ENCODE data around the gene PEAR1. TPM values are rescaled to one million over a fixed set of nuclear protein-coding genes. Genes with fewer than 3 reads are reported as not detected.
A peak's percentile ranks its signal among the peaks of the same experiment; 100 is the strongest.

Gene PEAR1
- total RNA-seq, 1 experiment from 2014 or later, result 5.2 TPM

DNA sequence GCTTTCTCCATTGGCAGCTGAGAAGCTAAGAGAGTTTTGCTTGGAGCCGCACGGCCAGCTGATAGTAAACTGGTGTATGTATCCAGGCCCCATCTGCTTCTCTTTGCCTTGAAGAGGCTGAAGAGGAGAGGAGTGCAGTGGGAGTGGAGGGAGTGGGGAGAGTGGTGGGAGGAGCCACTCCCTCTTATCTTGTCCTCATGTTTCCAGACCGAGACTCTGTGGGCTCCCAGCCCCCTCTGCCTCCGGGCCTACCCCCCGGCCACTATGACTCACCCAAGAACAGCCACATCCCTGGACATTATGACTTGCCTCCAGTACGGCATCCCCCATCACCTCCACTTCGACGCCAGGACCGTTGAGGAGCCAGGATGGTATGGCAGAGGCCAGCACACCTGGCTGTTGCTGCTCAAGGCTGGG is 20.9 kb downstream of the PEAR1 start:
- peak; percentile 32 for DNase-seq (ENCODE audit: low read depth)

DNA sequence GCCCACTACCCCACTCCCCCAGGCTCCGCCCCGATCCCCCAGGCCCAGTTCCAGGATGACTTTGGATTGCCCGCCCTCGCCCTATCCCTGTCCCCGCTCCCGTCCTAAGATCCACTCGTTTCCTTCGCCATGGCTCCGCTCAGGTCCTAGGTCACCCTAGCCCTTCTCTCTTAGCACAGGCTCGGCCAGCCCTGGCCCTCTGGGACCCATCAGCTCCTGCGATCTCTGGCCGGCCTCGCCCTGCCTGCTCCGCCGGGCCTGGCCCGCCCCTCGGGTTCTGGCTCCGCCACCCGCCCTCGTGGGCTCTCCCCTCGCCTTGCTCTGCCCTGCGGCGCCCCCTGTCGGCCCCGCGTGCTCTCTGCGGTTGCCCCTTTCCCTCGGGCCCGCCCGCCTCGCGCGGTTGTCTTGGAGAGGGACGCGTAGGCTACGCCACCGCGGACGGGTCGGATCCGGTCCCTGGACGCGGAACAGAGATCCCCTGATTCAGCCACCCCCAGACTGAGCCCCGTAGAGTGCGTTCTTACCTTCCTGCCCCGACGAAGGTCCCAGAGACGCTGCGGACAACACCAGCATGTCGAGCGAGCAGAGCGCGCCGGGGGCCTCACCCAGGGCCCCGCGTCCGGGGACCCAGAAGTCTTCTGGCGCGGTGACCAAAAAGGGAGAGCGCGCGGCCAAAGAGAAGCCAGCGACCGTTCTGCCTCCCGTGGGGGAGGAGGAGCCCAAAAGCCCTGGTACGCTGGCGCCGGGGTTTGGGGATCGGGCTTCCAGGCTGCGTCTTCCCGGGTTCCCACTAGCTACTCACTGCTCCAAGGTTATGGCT is 26.9 kb downstream of the PEAR1 start, which contains the start of gene LRRC71:
LRRC71 (plus strand) TSS at position 400 of the 820 bp plus-strand sequence; CDS start at position 572, 172 bp downstream.
- peak; percentile 21 for DNase-seq (ENCODE audit: low read depth)

DNA sequence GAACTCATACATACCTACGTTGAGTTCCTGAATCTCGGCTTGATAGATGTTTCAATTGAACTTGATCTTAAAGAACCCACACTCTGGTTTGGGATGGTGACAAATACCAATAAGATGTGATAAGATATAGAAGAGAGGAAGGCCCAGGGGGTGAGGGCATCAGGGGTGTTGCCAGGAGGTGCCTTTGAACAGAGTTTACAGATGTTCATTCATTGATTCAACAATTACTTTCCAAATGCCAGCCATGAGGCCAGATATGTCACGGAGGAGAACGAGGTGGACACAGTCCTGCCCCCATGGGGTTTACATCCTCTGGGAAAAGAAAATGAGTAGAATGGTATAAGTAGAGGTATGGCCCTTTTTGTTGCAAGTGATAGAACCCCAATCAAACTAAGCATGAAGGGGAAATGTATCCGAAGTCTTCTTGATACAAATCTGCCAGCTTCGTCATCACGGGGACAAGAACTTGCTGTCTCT is 27.6 kb downstream of the PEAR1 start:
- no peak for DNase-seq (ENCODE audit: low read depth)

DNA sequence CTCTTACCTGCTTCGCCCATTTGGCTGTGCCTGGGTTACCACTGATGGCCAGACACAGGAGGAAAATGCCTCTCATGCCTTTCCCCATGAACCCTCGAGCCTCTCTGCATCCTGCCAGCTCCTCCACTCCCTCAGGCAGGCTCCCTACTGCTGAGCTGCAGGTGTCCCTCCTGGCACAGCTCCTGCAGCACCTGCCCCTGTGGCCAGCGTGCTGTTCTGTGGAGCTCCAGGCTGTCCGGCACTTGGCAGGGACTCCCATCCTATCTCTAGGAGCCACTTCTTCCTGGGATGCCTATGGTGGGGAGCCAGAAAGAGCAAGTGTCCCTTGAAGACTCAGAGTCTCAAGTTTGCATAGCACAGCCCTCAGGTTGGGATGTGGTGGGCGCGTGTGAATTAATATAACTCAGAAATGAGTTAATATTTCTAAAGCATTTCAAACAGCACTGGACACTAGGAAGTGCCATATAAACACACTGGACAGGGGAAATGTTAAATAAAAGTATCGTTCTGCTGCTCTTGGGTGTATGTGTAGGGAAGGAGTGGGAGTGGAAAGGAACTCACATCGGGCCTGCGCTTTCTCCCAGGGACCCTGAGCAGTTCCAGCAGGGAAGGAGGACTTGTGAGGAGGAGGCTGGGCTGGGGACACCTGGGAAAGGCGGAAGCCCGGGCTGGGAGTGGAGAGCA is 29.6 kb downstream of the PEAR1 start:
- DNase-seq (ENCODE audit: low read depth), result no peak

DNA sequence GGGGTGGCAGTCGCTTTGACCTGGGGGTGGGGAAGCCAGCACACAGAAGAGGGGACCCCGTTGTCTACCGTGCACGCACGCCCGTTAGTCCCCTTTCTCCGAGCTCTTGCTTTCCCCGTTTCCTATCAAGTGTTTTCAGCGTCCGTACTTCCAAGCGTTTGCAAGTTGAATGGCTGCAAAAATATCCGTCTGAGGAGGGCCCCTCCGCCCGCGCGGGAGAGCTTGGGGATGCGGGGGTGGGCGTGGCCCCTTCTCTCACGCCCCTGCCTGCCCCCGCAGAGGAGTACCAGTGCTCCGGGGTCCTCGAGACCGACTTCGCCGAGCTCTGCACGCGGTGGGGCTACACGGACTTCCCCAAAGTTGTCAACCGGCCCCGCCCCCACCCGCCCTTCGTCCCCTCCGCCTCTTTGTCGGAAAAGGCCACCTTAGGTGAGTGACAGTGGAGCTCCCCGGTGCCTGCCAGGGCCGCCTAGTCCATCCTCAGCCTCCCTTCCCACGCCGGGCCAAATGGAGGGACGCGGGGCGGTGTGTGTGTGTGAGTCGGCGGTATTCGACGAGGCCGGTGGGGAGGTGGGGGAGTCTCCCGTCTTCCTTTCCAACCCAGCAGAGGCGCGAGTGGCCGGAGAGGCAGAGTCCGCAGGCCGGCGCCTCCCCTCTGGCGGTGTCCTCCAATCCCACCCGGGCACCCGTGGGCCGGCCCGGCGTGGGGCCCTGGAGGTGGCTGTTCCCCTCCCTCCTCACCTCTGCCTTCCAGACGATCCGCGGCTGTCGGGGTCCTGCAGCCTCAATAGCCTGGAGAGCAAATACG is 30.4 kb downstream of the PEAR1 start:
- DNase-seq (ENCODE audit: low read depth), result no peak

DNA sequence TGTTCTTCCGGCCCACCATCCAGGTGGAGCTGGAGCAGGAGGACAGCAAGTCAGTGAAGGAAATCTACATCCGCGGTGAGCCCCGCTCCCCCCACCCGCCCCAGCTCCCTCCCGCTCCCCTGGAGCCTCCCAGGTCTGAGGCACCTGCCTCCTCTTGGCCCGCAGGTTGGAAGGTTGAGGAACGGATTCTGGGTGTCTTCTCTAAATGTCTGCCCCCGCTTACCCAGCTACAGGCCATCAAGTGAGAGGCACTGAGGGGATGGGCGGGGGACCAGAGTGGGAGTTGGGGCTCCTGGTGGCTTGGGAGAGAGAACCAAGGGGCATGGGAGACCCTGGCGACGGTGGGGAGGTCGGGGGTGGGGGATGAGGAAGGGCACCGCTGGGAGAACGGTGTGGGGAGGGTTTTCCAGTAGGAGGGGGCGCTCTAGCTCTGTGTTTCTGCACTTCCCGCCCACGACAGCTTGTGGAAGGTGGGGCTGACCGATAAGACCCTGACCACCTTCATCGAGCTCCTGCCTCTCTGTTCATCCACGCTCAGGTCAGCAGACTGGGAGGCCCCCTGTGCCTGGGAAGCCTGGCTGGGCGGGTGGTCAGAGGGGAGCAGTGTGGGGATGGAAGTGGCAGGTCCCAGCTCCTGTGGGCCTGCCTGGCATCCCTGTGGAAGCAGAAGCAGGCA is 31.1 kb downstream of the PEAR1 start:
- no peak for DNase-seq (ENCODE audit: low read depth)

DNA sequence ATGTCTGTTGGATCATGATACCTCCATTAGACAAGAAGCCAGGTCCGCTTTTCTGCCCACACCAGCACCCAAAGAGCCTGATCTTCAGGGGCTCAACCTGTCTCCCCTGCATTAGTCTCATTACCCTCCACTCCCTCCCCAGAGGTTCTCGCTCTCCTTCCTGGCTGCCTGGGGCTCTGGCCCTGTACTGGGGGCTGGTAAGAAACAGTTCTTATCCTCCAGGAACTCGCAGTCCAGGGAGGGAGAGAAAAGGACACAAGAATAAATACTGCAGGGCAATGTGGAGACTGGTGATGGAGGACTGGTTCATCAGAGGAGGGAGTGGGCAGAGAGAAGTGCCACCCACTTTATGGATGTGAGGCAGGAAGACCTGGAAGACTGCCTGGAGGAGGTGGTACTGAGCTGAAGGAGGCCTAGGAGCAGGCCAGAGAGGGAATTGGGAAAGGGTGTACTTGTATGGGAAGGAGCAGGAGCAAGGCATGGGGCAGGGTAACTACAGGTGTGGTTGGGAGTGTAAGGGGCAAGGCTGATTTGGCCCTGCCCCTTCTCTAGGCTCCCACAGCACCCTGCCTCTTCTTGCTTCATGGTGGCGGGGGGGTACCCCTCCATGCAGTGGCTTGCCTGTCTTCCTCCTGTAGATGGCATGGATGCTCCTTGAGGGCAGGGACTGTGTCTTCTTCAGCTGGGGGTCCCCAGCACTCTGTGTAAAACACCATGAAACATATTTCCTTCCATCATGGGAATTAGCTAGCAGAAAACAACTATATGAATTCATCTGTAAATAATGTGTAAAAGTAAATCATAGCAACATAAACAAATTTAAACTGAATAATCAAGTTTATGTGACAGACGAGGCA is 31.9 kb downstream of the PEAR1 start:
- DNase-seq (ENCODE audit: low read depth), result no peak

DNA sequence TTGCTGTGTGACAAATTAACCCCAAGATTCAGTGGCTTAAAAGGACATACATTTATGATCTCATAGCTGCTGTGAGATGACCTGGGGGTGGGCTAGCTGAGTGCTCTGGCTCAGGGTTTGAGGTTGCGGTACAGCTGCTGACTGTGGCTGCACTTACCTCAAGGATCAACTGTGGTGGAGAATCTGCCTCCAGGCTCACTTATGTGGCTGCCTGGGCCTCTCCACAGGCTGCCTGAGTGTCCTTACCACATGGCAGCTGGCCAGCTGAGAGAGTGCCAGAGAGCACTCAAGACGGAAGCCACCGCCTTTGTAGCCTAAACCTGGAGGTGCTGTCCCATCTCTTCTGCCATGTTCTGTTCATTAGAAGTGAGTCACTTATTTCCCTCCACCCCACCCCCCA is 32.7 kb downstream of the PEAR1 start:
- DNase-seq (ENCODE audit: low read depth), result peak; percentile 94

DNA sequence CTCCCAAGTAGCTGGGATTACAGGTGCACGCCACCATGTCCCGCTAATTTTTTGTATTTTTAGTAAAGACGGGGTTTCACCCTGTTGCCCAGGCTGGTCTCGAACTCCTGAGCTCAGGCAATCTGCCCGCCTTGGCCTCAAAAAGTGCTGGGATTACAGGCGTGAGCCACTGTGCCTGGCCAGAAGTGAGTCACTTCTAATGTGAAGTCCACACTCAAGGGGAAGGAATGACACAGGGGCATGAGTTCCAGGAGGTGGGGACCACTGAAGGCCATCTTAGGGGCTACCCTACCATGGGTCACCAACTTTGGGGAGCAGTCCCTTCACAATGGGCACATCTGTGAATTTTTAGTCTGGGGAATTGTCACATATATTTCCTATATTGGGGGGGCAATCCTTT is 33.2 kb downstream of the PEAR1 start:
- peak; percentile 50 for DNase-seq (ENCODE audit: low read depth)

DNA sequence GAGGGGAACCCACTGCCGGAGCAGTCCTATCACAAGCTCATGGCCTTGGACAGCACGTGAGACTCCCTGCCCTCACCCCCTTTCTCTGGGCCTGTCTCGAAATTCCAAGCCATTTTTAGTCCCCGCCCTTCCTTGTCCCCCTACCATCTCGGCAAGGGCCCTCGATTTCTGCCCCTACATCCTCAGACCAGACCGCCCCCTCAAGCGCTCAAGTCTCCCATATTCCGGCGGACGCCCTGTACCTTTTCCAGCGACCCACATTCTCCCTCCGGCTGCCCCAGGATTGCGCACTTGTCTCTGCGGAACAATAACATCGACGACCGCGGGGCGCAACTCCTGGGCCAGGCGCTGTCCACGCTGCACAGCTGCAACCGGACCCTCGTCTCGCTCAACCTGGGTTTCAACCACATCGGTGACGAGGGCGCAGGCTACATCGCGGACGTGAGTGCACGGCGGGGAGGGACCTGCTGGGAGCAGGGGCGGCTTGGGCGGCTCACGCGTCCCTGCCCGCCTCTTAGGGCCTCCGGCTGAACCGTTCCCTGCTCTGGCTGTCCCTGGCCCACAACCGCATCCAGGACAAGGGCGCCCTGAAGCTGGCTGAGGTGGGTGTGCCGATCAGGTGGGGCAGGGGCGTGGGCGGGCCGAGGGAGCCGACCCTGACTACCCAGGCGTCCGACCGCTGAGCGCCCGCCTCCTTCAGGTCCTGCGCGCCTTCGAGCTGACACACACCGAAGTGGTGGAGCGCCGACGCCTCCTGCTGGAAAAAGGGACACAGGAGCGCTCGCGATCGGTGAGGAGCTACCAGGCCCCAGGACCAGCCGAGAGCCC is 33.9 kb downstream of the PEAR1 start:
- DNase-seq (ENCODE audit: low read depth), result peak; percentile 74

DNA sequence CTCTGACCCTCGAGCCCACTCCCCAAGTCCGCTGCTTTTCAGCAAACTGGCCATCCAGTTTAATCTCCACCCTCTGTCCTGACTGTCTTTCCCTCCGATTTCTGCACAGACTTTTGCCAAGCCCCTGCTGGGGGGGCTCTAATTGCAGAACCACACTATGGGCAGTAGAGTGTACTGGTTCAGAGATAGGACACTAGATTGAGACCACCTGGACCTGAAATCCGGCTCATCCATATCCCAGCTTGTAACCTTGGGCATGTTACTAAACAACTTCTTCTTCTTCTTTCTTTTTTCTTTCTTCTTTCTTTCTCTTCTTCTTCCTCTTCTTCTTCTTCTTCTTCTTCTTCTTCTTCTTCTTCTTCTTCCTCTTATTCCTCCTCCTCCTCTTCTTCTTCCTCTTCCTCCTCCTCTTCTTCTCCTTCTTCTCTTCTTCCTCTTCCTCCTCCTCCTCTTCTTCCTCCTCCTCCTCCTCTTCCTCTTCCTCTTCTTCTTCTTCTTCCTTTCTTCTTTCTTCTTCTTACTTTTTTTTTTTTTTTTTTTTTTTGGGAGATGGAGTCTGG is 34.6 kb downstream of the PEAR1 start:
- DNase-seq (ENCODE audit: low read depth), result no peak

DNA sequence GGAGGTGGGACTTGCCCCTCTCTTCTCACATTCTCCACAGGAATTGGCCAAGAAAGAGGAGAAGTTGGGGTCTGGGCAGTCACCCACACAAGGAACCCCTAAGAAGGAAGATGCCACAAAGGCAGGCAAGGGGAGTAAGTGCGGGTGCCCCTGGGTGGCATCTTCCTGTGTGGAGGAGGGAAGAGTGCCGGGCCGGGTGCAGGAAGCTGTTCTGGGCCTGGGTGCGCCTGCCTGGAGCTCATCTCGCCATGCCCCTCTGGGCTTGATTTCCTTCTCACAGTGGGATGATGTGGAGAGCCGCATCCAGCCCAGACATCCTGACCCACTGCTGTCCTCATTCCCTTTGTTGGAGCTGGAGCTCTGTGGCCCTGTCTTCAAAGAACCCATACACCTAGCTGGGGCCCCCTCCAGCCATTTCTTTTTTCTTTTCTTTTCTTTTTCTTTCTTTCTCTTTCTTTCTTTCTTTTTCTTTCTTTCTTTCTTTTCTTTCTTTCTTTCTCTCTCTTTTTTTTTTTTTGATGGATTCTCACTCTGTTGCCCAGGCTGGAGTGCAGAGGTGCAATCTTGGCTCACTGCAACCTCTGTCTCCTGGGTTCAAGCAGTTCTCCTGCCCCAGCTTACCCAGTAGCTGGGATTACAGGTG is 36.2 kb downstream of the PEAR1 start:
- no peak for DNase-seq (ENCODE audit: low read depth)

DNA sequence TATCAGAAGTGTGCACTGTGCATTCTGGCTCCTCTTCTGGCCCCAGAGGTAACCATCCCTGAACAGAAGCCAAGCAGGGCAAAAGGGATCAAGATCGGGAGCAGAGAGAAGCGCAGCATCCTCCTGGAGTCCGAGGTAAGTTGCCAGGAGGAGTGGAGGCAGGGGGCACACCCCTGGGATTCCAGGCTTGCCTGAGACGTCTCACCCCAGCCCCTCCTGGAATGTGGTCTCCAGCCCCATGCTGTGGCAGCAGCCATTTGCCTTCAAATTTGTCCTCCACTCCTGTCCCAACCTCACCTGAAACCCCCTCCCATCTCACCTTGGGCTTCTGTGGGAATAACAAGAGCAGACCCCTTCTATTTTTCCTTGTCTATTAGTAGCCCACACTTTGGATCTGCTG is 37.0 kb downstream of the PEAR1 start:
- DNase-seq (ENCODE audit: low read depth), result no peak

DNA sequence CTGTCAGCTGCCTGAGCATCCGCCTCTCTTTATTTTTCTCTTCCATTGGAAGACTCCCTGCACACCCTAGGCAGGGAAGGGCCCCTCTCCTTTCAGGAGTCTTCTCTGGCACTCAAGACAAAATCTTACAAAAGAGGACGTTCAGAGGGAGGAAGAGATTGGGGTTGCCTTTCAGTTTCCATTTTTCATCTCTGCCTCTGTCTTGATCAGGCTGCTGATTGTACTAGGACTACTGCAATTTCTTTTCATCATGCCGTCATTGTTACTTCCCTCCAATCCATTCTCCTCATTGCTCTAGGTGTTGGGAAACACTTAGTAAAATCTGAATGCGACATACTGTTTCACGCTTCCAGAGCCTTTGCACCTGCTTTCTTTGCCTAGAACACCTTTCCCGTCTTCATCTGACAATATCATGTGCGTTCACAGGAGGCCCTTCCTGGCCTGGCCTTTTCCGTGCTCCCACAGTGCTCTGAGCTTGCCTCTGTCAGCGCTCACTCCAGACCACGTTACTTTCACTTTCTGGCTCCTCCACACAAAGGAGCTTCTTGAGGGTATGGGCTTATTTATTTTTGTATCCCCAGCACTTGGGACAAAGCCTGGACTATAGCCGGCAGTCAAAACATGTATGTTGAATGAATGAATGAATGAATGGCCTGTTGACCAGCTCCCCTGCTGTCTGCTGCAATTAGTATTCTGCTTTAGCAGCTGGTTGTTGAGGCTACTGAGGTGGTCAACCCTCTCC is 37.9 kb downstream of the PEAR1 start:
- DNase-seq (ENCODE audit: low read depth), result no peak

DNA sequence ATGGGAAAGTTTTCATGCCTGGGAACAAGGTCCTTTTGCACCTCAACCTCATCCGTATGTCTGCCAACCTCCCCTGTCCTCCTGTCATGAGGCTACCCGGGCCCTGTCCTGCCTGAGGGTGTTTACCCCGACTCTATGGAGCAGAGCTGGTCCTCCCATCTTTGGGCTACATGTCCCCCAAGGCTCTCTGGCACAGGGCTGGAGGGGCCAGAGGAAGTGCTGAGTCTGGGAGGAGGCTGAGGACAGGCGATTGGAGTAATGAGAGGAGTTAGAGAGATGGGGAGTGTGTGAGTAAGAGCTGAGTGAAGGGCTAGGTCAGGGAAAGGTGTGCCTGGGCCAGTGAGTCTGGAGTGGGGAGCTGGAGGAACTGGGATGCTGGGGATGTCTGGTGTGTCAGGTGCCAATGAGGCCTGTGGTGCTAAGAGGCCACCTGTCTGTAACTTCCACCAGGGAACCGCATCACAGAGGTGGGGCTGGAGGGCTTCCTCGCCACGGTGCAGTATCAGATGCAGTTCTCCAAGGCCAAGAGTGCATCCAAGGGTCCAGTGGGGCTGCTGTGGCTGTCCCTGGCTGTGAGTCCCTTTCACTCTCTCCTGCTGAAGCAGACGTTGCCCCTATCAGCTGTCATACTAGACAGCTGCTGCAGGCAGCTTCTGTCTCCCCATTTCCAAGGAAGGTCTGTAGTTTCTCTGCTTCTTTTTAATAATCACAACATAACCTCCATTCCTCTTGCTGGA is 38.6 kb downstream of the PEAR1 start:
- no peak for DNase-seq (ENCODE audit: low read depth)

DNA sequence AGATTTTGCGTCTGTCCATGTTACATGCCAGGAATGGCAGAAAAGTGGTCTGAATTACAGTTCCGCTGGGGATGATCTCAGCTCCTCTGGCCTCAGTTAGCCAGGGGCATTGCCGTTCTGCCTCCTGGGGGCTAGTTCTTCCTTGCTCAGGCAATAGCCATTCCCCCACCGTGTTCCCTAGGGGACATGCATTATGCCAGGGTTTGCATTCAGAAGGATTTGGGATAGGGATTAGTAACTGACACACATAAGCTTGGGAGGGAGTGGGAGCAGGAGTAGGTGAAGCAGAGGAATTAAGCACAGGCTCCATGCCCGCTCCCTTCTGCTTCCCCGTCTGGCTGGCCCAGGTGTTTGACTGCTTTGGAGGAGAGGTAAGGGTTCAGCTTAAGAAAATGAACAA is 39.6 kb downstream of the PEAR1 start:
- DNase-seq (ENCODE audit: low read depth), result no peak

DNA sequence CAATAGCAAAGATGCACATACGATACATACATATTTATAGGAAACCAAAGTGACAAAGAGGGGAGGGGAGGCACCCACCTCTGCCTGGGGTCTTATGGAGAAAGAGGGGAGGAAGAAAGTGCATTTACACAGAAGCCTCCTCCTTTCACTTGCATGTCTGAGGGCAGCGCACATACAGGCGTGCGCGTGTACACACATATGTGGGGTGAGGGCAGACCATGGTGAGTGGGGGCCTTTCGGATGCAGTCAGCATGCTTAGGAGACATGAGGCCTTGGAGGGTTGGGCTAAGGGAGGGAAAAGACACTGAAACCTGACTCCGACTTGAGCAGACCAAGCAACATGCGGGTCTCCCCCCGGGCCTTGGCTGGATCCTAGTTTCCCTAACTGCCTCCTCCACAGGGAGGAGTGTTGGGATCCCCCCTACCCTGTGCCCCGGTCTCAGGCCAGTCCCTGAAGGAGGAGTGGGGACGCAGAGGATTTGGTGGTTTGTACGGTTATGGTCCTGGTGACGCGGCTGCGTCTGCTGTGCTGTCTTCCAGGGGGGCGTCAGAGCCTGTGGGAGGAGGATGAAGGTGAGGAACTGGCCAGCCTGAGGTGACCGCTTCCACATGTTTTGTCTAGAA is 42.1 kb downstream of the PEAR1 start:
- DNase-seq (ENCODE audit: low read depth), result no peak
